CD4-positive, alpha-beta T cell treated with Interleukin-1 beta for 1 hour (primary cell): ENCODE data around the gene SEMA5A.
"Not testable (repeated sequence)": the region's sequence is repeated elsewhere in the genome, so short reads cannot be mapped to it uniquely, and the experiment has no call there.

ENCODE experiments used
- DNase-seq, 2 donors: peaks; one replicate each; pipeline ENCODE4 v3.0.0-alpha.2; 2020 to 2022

SEMA5A gene

GRCh38 chr5:9431496-9432258 is 114.2 kb downstream of the SEMA5A start:
- no peak for DNase-seq

GRCh38 chr5:9431151-9431495 is 114.8 kb downstream of the SEMA5A start:
- DNase-seq: no peak

GRCh38 chr5:9430306-9430705 is 115.6 kb downstream of the SEMA5A start:
- DNase-seq: no peak

- DNase-seq: no peak
Measured at GRCh38 chr5:9429691-9430215, 116.1 kb downstream of the SEMA5A start.

GRCh38 chr5:9428272-9428671 is 117.6 kb downstream of the SEMA5A start:
- DNase-seq: no peak

GRCh38 chr5:9425710-9426109 is 120.2 kb downstream of the SEMA5A start:
- DNase-seq: no peak

GRCh38 chr5:9423571-9423970 is 122.3 kb downstream of the SEMA5A start:
- no peak for DNase-seq

GRCh38 chr5:9421884-9422283 is 124.0 kb downstream of the SEMA5A start:
- no peak for DNase-seq

- DNase-seq: no peak
Measured at GRCh38 chr5:9419794-9420193, 126.1 kb downstream of the SEMA5A start.

GRCh38 chr5:9415566-9415965 is 130.3 kb downstream of the SEMA5A start:
- no peak for DNase-seq

GRCh38 chr5:9415091-9415490 is 130.8 kb downstream of the SEMA5A start:
- no peak for DNase-seq

- DNase-seq: no peak
Measured at GRCh38 chr5:9411142-9411541, 134.7 kb downstream of the SEMA5A start.

GRCh38 chr5:9409413-9409960 is 136.4 kb downstream of the SEMA5A start:
- DNase-seq: no peak

GRCh38 chr5:9408964-9409363 is 136.9 kb downstream of the SEMA5A start:
- no peak for DNase-seq

- no peak for DNase-seq
Measured at GRCh38 chr5:9405196-9405754, 140.6 kb downstream of the SEMA5A start.

GRCh38 chr5:9401786-9402472 is 143.9 kb downstream of the SEMA5A start:
- no peak for DNase-seq

GRCh38 chr5:9399783-9400182 is 146.1 kb downstream of the SEMA5A start:
- not testable (repeated sequence) for DNase-seq

- DNase-seq: no peak
Measured at GRCh38 chr5:9399094-9399493, 146.8 kb downstream of the SEMA5A start.

GRCh38 chr5:9398227-9398626 is 147.6 kb downstream of the SEMA5A start:
- DNase-seq: no peak

GRCh38 chr5:9396285-9396770 is 149.5 kb downstream of the SEMA5A start:
- no peak for DNase-seq

GRCh38 chr5:9395706-9396105 is 150.2 kb downstream of the SEMA5A start:
- DNase-seq: no peak

- DNase-seq: no peak
Measured at GRCh38 chr5:9394221-9394620, 151.7 kb downstream of the SEMA5A start.

- no peak for DNase-seq
Measured at GRCh38 chr5:9392625-9393024, 153.2 kb downstream of the SEMA5A start.

GRCh38 chr5:9391080-9391479 is 154.8 kb downstream of the SEMA5A start:
- no peak for DNase-seq
